ENCODE results near the gene RTCA. TPM values are rescaled to one million over a fixed set of nuclear protein-coding genes. Genes with fewer than 3 reads are reported as not detected.
A peak's percentile ranks its signal among the peaks of the same experiment; 100 is the strongest.

The RTCA gene
- total RNA-seq, 1 experiment from 2014 or later: 41.7 TPM

DNA sequence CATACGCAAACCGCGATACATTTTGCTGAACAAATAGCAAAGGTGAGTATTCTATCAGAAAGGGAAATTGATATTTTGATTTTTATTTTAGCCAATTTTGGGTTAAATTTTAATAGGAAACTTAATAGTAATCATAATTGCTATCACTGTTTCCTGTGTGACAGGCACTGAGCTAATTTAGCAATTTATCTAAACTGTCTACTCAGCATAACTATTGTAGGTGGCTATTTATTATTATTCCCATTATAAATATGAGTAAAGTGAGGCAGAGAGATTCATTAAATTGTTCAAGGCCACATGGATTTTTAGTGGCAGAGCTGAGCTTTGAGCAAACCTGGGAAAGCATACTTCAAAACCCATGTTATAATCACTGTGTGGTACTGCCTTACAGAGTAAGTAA is 21.1 kb downstream of the RTCA start:
- ATAC-seq (no peak), DNase-seq (no peak)
- intact Hi-C loops (cut with micrococcal nuclease): no loop called here
- H3K36me3 ChIP-seq (ENCODE audit: low read depth, low read length): peaks cover 52% of the 10 kb centered on the region
- no peak overlapping the region for H3K4me2 ChIP-seq (ENCODE audit: low read length)
- H2AFZ ChIP-seq (ENCODE audit: low read length): no peak overlapping the region
- no peak overlapping the region for H3K27ac ChIP-seq (ENCODE audit: low read length)
- no peaks in the 10 kb centered on the region for H3K4me1 ChIP-seq (ENCODE audit: insufficient read depth, low read length)
- no peak overlapping the region for H3K9ac ChIP-seq (ENCODE audit: low read length)
- POLR2A ChIA-PET (ENCODE audit: unreplicated experiment): no interaction called here
- H3K4me3 ChIP-seq (ENCODE audit: low read length): no peak overlapping the region
- no TSS peak for BruUV-seq (replicated peaks)
- no peak for TF ChIP-seq EZH2phosphoT487 (IDR thresholded peaks at IDR 0.05; ENCODE audit: borderline replicate concordance, low read length)
- TF ChIP-seq, protein P1, sequence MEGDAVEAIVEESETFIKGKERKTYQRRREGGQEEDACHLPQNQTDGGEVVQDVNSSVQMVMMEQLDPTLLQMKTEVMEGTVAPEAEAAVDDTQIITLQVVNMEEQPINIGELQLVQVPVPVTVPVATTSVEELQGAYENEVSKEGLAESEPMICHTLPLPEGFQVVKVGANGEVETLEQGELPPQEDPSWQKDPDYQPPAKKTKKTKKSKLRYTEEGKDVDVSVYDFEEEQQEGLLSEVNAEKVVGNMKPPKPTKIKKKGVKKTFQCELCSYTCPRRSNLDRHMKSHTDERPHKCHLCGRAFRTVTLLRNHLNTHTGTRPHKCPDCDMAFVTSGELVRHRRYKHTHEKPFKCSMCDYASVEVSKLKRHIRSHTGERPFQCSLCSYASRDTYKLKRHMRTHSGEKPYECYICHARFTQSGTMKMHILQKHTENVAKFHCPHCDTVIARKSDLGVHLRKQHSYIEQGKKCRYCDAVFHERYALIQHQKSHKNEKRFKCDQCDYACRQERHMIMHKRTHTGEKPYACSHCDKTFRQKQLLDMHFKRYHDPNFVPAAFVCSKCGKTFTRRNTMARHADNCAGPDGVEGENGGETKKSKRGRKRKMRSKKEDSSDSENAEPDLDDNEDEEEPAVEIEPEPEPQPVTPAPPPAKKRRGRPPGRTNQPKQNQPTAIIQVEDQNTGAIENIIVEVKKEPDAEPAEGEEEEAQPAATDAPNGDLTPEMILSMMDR (conservative IDR thresholded peaks at IDR 0.05; ENCODE audit: low read depth, low read length): no peak
- no peak for TF ChIP-seq EZH2 (IDR thresholded peaks at IDR 0.05; ENCODE audit: low read length, unreplicated experiment)
- H3K9me2 ChIP-seq (replicated peaks; ENCODE audit: low read length): no peaks in the 10 kb centered on the region
- CTCF ChIA-PET: interaction anchor here (0.7 kb wide), 1 partner anchor 77 kb away, joined by 3 read pairs; no protein-coding TSS in a partner anchor
- H4K20me1 ChIP-seq (ENCODE audit: low read length): no peaks in the 10 kb centered on the region
- no peaks in the 10 kb centered on the region for H3K9me3 ChIP-seq (ENCODE audit: low read length)
- H3F3A ChIP-seq (ENCODE audit: low read length, unreplicated experiment): no peaks in the 10 kb centered on the region
- H3K79me2 ChIP-seq (ENCODE audit: low read length): no peaks in the 10 kb centered on the region
- H3K27me3 ChIP-seq (ENCODE audit: low read length): no peaks in the 10 kb centered on the region

GRCh38 chr1:100290291-100290690 is 24.3 kb downstream of the RTCA start:
- ATAC-seq (0 out of 2 replicates have a peak, but pooled peaks have one; percentile 42), DNase-seq (no peak)
- no peak overlapping the region for H2AFZ ChIP-seq (ENCODE audit: low read length)
- peaks cover 35% of the 10 kb centered on the region for H3K36me3 ChIP-seq (ENCODE audit: low read depth, low read length)
- no peaks in the 10 kb centered on the region for H3K9me3 ChIP-seq (ENCODE audit: low read length)
- ChIA-PET POLR2A (ENCODE audit: unreplicated experiment) (no interaction called here), CTCF (interaction anchor here (0.6 kb wide), 1 partner anchor 578 kb away, joined by 4 read pairs; no protein-coding TSS in a partner anchor)
- H3K9me2 ChIP-seq (replicated peaks; ENCODE audit: low read length): no peaks in the 10 kb centered on the region
- H4K20me1 ChIP-seq (ENCODE audit: low read length): no peaks in the 10 kb centered on the region
- no peaks in the 10 kb centered on the region for H3K27me3 ChIP-seq (ENCODE audit: low read length)
- no peaks in the 10 kb centered on the region for H3F3A ChIP-seq (ENCODE audit: low read length, unreplicated experiment)
- no TSS peak for BruUV-seq (replicated peaks)
- H3K4me1 ChIP-seq (ENCODE audit: insufficient read depth, low read length): no peaks in the 10 kb centered on the region
- no peak overlapping the region for H3K4me3 ChIP-seq (ENCODE audit: low read length)
- TF ChIP-seq, protein P1 (conservative IDR thresholded peaks at IDR 0.05; ENCODE audit: low read depth, low read length): no peak
- TF ChIP-seq EZH2 (IDR thresholded peaks at IDR 0.05; ENCODE audit: low read length, unreplicated experiment) (no peak), EZH2phosphoT487 (IDR thresholded peaks at IDR 0.05; ENCODE audit: borderline replicate concordance, low read length) (no peak)
- H3K9ac ChIP-seq (ENCODE audit: low read length): no peak overlapping the region
- no peak overlapping the region for H3K27ac ChIP-seq (ENCODE audit: low read length)
- H3K79me2 ChIP-seq (ENCODE audit: low read length): no peaks in the 10 kb centered on the region
- intact Hi-C loops (cut with micrococcal nuclease): loop anchor here (10.0 kb wide), 1 partner anchor 165 kb away; no protein-coding TSS in a partner anchor
- H3K4me2 ChIP-seq (ENCODE audit: low read length): no peak overlapping the region

- Histone ChIP-seq H4K20me1 (ENCODE audit: low read length) (no peaks in the 10 kb centered on the region), H3K27ac (ENCODE audit: low read length) (no peak overlapping the region), H3K9me2 (replicated peaks; ENCODE audit: low read length) (no peaks in the 10 kb centered on the region), H3K9ac (ENCODE audit: low read length) (no peak overlapping the region), H3F3A (ENCODE audit: low read length, unreplicated experiment) (no peaks in the 10 kb centered on the region), H3K4me3 (ENCODE audit: low read length) (no peak overlapping the region), H2AFZ (ENCODE audit: low read length) (no peak overlapping the region), H3K36me3 (ENCODE audit: low read depth, low read length) (peaks cover 23% of the 10 kb centered on the region), H3K27me3 (ENCODE audit: low read length) (no peaks in the 10 kb centered on the region), H3K79me2 (ENCODE audit: low read length) (no peaks in the 10 kb centered on the region), H3K4me1 (ENCODE audit: insufficient read depth, low read length) (no peaks in the 10 kb centered on the region), H3K9me3 (ENCODE audit: low read length) (no peaks in the 10 kb centered on the region), H3K4me2 (ENCODE audit: low read length) (no peak overlapping the region)
- ChIA-PET CTCF (no interaction called here), POLR2A (ENCODE audit: unreplicated experiment) (no interaction called here)
- BruUV-seq (replicated peaks): no TSS peak
- ATAC-seq (no peak), DNase-seq (no peak)
- intact Hi-C loops (cut with micrococcal nuclease): loop anchor here (10.0 kb wide), 1 partner anchor 162 kb away; no protein-coding TSS in a partner anchor
- TF ChIP-seq, protein P1 (conservative IDR thresholded peaks at IDR 0.05; ENCODE audit: low read depth, low read length): no peak
- no peak for TF ChIP-seq EZH2 (IDR thresholded peaks at IDR 0.05; ENCODE audit: low read length, unreplicated experiment)
- TF ChIP-seq EZH2phosphoT487 (IDR thresholded peaks at IDR 0.05; ENCODE audit: borderline replicate concordance, low read length): no peak
Observed at GRCh38 chr1:100292711-100293110, 26.7 kb downstream of the RTCA start.

All from PC-3 (cell line).